ENCODE results near the gene DMD. TPM values are rescaled to one million over a fixed set of nuclear protein-coding genes. Genes with fewer than 3 reads are reported as not detected.

The DMD gene
- total RNA-seq = 8.6 and 9.7 TPM in 2 replicates
- long read RNA-seq, full-length matches to known transcripts = 4 of 27 reads
- long read RNA-seq, partial matches to known transcripts = 14 of 27 reads
- long read RNA-seq, other reads (novel, unspliced or antisense) = 9 of 27 reads

DNA sequence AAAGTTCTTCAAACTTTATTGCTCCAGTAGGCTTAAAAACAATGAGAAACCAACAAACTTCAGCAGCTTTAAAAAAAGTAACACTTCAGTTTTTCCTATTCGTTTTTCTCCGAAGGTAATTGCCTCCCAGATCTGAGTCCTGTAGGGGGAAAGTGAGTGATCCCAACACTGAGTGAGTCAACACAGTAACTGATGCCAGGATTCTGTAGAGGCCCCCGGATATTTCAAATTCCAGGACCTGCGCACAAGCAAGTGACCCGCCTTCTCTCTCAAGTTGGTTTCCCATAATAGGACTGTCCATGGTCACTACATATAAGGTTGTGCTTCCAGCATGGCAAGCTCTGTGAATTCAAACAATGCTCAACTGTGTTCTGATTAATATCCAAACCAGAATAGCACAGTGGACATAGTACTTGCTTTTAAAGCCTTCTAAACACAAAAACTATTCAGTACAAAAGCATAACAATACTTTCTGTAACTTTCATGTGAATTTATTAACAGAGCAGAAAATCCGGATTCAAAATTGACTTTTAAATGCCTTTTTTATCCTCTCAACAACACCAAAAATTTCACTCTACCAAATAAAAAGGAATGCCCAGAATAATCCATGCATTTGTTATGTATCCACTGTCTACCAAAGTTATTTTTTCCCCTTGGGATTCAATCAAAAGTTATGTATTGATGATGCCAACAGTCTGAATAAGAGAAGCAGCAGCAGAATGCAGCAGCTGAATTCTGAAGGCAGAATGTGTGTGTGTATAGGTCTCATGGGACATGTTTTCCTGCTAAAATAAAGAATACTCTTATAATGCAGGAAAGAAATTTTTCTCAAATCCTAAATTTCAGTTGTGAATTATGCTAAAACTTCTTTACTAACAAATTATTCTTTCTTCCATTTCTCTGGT lies at the start of gene DMD:
DMD (minus strand) TSS at position 194 of the 905 bp plus-strand sequence. CDS start 237 bp downstream, outside the sequence.
- H3K36me3 Mint-ChIP-seq (ENCODE audit: low read depth) = peaks cover 2% of the 10 kb centered on the region
- no peaks in the 10 kb centered on the region for H3K27me3 Mint-ChIP-seq (ENCODE audit: low read depth)
- peak within 1 kb of the TSS; percentile 83 for H3K27ac Mint-ChIP-seq (ENCODE audit: unreplicated experiment)
- DNase-seq (ENCODE audit: low read depth, low spot score) = peak; percentile 6
- H3K4me1 Mint-ChIP-seq = peaks cover 21% of the 10 kb centered on the region
- H3K9me3 Mint-ChIP-seq = peaks cover 2% of the 10 kb centered on the region
- TF ChIP-seq, protein P1, sequence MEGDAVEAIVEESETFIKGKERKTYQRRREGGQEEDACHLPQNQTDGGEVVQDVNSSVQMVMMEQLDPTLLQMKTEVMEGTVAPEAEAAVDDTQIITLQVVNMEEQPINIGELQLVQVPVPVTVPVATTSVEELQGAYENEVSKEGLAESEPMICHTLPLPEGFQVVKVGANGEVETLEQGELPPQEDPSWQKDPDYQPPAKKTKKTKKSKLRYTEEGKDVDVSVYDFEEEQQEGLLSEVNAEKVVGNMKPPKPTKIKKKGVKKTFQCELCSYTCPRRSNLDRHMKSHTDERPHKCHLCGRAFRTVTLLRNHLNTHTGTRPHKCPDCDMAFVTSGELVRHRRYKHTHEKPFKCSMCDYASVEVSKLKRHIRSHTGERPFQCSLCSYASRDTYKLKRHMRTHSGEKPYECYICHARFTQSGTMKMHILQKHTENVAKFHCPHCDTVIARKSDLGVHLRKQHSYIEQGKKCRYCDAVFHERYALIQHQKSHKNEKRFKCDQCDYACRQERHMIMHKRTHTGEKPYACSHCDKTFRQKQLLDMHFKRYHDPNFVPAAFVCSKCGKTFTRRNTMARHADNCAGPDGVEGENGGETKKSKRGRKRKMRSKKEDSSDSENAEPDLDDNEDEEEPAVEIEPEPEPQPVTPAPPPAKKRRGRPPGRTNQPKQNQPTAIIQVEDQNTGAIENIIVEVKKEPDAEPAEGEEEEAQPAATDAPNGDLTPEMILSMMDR (conservative IDR thresholded peaks at IDR 0.05) = no peak
- H3K4me3 Mint-ChIP-seq = peak within 1 kb of the TSS; percentile 86

DNA sequence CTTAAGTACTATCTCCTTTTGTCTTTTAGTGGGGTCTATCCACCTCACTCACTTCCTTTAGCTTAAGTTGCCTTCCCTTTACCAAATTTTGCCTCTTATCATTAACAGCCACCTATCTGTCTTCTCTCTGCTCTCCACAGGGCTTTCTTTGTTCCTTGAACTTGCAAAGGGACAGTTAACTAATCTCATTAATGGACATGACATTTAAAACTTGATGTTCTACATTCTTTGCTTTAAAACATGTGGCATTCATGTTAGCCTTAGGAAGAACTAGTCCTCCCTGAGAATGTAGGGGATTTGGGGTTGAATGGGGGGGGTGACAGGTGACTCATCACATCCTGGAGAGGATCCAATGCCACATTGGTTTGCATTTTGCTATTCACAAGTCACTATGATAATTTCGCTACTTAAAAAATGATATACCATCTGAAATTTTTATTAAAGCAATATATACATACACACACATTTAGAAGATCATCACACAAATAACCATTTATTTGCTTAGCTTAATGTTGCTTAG lies 41.0 kb upstream of the DMD start:
- H3K4me1 Mint-ChIP-seq = no peaks in the 10 kb centered on the region
- H3K9me3 Mint-ChIP-seq = no peaks in the 10 kb centered on the region
- TF ChIP-seq, protein P1 (conservative IDR thresholded peaks at IDR 0.05) = no peak
- no peak overlapping the region for H3K27ac Mint-ChIP-seq (ENCODE audit: unreplicated experiment)
- DNase-seq (ENCODE audit: low read depth, low spot score) = no peak
- H3K4me3 Mint-ChIP-seq = no peak overlapping the region
- no peaks in the 10 kb centered on the region for H3K27me3 Mint-ChIP-seq (ENCODE audit: low read depth)
- no peaks in the 10 kb centered on the region for H3K36me3 Mint-ChIP-seq (ENCODE audit: low read depth)

DNA sequence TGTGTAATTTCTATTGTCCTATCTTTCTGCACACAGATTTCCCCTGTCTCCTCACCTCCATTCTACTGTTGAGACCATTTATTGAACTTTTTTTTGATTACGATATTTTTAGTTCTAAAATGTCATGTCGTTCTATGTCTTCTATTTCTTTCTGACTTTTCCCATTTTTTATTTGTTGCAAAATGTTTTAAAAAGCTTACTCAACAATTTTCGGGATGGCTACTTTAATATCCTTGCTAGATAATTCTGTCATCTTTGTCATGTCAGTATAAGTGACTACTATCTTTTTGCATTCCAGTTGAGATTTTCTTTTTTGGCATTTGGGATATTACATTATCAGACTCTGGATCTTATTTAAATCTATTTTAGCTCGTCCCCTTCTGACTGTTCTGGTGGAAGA lies 7.5 kb upstream of the DMD start:
- H3K9me3 Mint-ChIP-seq = peaks cover 7% of the 10 kb centered on the region
- no peak overlapping the region for H3K27ac Mint-ChIP-seq (ENCODE audit: unreplicated experiment)
- H3K4me1 Mint-ChIP-seq = no peaks in the 10 kb centered on the region
- TF ChIP-seq, protein P1 (conservative IDR thresholded peaks at IDR 0.05) = no peak
- DNase-seq (ENCODE audit: low read depth, low spot score) = no peak
- H3K27me3 Mint-ChIP-seq (ENCODE audit: low read depth) = no peaks in the 10 kb centered on the region
- no peak overlapping the region for H3K4me3 Mint-ChIP-seq
- peaks cover 2% of the 10 kb centered on the region for H3K36me3 Mint-ChIP-seq (ENCODE audit: low read depth)

DNA sequence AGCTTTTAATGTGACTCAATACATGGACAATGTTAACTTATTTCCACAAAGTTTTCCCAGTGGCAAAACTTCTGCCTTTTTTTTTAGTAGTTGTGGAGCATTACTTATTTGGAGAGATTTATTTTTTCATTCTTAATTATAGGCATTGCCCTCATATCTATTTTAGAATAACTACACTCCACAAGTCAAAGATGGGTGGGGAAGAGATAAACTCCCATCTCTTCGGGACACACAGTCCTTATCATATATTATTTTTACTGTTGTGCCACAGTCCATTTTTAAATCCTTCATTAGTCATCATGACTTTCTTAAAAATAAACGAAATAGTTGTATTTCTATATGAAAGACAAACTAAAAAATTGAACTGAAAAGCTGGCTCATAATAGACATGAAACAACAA lies 1.2 kb downstream of the DMD start:
- Mint-ChIP-seq H3K27me3 (ENCODE audit: low read depth) (no peaks in the 10 kb centered on the region), H3K36me3 (ENCODE audit: low read depth) (no peaks in the 10 kb centered on the region), H3K9me3 (no peaks in the 10 kb centered on the region), H3K27ac (ENCODE audit: unreplicated experiment) (no peak overlapping the region), H3K4me1 (peaks cover 21% of the 10 kb centered on the region), H3K4me3 (peak overlapping the region; percentile 86)
- no peak for DNase-seq (ENCODE audit: low read depth, low spot score)
- TF ChIP-seq, protein P1 (conservative IDR thresholded peaks at IDR 0.05) = no peak

DNA sequence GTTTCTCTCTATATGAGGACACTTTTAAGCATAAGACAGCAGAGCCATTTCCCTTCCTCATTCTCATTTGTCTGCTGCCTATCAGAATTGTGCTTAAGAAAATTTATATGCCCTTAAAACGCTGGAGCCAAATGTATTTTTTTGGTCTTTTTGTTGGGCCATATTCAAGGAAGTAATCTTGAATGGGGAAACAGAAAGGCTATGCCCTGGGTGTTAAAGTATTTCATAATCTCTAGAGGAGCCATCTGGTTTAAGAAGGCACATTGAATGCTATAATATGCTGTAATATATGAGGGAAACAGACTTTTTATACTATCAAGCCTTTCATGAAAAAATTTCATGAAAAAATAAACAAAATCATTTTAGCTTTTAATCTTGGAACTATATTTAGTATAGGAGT lies 4.3 kb downstream of the DMD start:
- no peak for DNase-seq (ENCODE audit: low read depth, low spot score)
- H3K9me3 Mint-ChIP-seq = peaks cover 4% of the 10 kb centered on the region
- no peaks in the 10 kb centered on the region for H3K27me3 Mint-ChIP-seq (ENCODE audit: low read depth)
- TF ChIP-seq, protein P1 (conservative IDR thresholded peaks at IDR 0.05) = no peak
- H3K4me1 Mint-ChIP-seq = peaks cover 18% of the 10 kb centered on the region
- H3K27ac Mint-ChIP-seq (ENCODE audit: unreplicated experiment) = no peak overlapping the region
- no peaks in the 10 kb centered on the region for H3K36me3 Mint-ChIP-seq (ENCODE audit: low read depth)
- no peak overlapping the region for H3K4me3 Mint-ChIP-seq
